ENCODE measurements around the gene ACOX3. TPM values are rescaled to one million over a fixed set of nuclear protein-coding genes. Genes with fewer than 3 reads are reported as not detected.

Gene ACOX3
- total and polyA plus RNA-seq, 2 donors, result 17.4 to 36.6 TPM

DNA sequence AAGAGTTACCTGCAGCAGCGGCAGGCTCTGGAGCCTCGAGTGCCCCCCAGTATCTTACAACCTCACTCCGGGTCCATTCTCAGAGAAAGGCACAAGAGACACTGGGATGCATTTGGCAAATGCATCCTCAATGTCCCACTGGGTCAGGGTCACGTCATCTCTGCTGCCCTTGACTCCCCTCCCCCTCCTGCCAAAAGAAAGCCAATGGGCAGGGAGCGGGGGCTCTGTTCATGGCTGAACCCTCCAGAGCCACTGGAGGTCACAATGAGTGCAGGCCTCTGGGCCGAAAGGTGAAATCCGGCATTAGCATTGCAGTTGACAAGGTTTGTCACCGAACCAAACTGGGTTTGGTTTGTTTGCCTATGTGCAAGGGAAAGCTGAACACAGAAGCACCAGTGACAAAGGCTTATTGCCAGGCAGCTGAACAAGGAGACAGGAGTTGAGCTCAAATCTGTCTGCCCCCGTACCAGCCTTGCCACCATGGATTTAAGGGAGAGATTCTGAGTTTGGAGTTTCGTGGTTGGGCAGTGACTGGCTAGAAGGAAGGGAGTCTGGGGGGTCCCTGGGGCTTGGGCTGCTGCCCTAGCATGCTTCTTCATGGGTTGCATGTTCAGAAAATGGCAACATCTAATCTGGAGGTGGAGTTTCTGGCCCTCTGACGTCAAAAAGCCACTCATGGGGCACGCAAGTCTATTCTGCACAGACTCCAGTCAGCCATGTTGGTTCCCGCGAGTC lies 106.6 kb downstream of the ACOX3 start:
- DNase-seq (ENCODE audit: extremely low spot score), result no peak
- H3K36me3 ChIP-seq (ENCODE audit: insufficient read depth), result no peaks in the 10 kb centered on the region
- 90% methylated on average over 14 of the region's 14 CpGs for WGBS
- no peaks in the 10 kb centered on the region for H3K4me1 ChIP-seq (ENCODE audit: insufficient read depth)
- H3K4me3 ChIP-seq (ENCODE audit: low read depth, low read length), result no peak overlapping the region
- H3K27ac ChIP-seq (ENCODE audit: low read depth), result no peak overlapping the region

DNA sequence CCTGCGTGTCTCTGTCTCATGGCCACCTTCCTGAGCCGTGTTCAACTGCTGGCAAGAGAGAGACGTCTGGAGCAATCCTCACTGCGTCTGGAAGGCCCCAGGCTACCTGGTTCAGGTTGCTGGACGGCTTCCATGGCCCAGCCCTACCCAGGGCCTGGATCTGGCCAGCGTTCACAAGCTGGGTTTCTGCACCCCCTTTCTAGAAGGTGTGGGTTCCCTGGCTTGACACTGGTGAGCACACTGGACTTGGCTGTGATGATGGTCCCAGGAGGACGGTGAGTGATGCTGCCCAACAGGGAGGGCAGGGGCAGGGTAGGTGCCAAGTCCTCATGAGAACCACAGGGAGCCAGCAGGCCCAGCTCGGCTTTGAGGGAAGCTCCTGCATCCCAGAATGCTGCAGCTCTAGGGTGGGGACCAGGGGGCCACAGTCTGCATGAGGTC lies 107.6 kb downstream of the ACOX3 start:
- H3K4me1 ChIP-seq (ENCODE audit: insufficient read depth), result no peaks in the 10 kb centered on the region
- H3K4me3 ChIP-seq (ENCODE audit: low read depth, low read length), result no peak overlapping the region
- H3K27ac ChIP-seq (ENCODE audit: low read depth), result no peak overlapping the region
- 86% methylated on average over 8 of the region's 8 CpGs for WGBS
- no peak for DNase-seq (ENCODE audit: extremely low spot score)
- H3K36me3 ChIP-seq (ENCODE audit: insufficient read depth), result no peaks in the 10 kb centered on the region

DNA sequence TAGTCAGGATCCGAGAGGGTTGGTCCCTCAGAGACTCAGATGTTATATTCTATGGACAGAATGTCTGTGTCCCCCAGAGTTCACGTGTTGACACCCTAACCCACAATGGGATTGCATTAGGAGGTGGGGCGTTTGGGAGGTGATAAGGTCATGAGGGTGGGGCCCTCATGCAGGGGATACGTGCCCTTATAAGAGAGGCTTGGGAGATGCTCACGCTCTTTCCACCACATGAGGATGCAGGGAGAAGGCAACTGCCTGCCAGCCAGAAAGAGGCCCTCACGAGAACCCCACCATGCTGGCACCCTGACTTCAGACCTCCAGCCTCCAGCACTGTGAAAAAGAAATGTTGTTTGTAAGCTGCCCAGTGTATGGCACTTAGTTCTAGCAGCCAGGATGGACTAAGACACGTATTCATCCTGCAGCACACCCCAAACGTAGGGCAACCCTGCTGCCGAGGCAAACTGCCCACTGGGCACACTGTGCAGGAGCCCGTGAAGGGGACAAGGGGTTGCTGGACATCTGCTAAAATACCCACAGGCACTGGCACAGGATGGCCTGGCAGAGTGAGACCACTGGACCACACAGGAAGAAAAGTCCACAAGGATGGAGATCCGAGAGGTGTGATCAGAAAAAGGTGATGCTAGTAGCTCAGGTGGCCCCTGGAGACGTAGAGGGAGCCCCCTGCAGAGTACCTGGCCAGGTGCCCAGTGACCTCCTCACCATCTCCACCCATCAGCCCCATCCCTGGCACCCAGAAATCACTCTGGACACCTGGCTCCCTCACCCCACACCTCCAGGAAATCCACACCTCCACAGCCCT lies 108.3 kb downstream of the ACOX3 start:
- H3K27ac ChIP-seq (ENCODE audit: low read depth), result no peak overlapping the region
- no peaks in the 10 kb centered on the region for H3K4me1 ChIP-seq (ENCODE audit: insufficient read depth)
- H3K36me3 ChIP-seq (ENCODE audit: insufficient read depth), result no peaks in the 10 kb centered on the region
- WGBS, result 96% methylated on average over 12 of the region's 12 CpGs
- DNase-seq (ENCODE audit: extremely low spot score), result no peak
- H3K4me3 ChIP-seq (ENCODE audit: low read depth, low read length), result no peak overlapping the region

DNA sequence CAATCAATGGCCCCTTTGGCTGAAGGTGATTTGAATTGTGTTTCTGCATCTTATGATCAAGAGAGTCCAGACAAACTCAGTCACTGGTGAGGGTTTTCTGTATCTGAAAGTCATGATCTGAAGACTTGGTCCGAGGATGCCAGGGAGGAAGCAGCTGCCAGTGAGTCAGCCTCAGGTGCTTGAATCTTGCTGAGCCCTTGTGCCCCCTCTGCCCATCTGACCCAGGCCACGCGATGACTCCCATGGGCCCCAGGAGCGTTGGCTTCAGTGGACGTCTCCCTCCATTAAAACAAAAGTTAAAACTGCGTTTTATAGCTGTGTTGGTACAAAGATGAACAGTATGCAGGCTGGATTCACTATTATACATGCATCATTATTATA lies 109.0 kb downstream of the ACOX3 start:
- H3K36me3 ChIP-seq (ENCODE audit: insufficient read depth), result no peaks in the 10 kb centered on the region
- H3K27ac ChIP-seq (ENCODE audit: low read depth), result no peak overlapping the region
- no peaks in the 10 kb centered on the region for H3K4me1 ChIP-seq (ENCODE audit: insufficient read depth)
- DNase-seq (ENCODE audit: extremely low spot score), result no peak
- no peak overlapping the region for H3K4me3 ChIP-seq (ENCODE audit: low read depth, low read length)
- 90% methylated on average over 6 of the region's 6 CpGs for WGBS

DNA sequence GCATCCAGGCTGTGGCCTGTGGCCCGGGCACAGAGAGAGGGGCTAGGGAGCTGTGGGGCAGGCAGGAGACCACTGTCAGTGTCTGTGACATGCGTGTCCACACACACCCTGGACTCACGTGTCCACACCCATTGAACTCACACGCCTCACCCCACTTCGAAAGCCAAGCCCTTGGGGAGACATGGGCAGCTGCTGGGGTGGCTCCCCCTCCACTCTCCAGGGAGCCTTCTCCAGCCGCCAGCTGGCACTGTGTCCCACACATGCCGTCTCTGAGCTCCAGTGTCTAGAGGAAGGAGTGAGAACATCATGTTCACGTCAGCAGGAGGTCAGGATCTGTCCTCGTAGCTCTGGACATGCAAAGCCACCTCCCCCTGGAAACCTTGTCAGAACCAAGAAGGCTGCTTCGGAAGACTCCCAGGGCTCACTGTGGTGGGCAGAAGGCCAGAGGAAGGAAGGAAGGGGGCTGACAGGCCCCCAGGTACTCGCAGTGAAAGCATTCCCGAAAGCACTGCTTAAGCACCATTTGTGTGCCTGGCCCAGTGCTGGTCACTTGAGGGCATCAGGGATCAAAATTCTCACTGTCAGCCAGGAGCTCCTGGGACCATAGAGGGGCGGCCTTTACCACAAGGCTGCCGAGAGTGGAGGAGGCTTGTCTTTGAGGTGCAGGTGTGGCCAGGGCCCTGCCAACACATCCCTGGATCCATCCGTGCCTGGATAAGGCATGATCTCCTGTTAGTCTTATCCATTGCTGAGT lies 109.5 kb downstream of the ACOX3 start:
- no peak overlapping the region for H3K4me3 ChIP-seq (ENCODE audit: low read depth, low read length)
- DNase-seq (ENCODE audit: extremely low spot score), result no peak
- no peaks in the 10 kb centered on the region for H3K36me3 ChIP-seq (ENCODE audit: insufficient read depth)
- WGBS, result 62% methylated on average over 15 of the region's 15 CpGs
- H3K27ac ChIP-seq (ENCODE audit: low read depth), result no peak overlapping the region
- no peaks in the 10 kb centered on the region for H3K4me1 ChIP-seq (ENCODE audit: insufficient read depth)

DNA sequence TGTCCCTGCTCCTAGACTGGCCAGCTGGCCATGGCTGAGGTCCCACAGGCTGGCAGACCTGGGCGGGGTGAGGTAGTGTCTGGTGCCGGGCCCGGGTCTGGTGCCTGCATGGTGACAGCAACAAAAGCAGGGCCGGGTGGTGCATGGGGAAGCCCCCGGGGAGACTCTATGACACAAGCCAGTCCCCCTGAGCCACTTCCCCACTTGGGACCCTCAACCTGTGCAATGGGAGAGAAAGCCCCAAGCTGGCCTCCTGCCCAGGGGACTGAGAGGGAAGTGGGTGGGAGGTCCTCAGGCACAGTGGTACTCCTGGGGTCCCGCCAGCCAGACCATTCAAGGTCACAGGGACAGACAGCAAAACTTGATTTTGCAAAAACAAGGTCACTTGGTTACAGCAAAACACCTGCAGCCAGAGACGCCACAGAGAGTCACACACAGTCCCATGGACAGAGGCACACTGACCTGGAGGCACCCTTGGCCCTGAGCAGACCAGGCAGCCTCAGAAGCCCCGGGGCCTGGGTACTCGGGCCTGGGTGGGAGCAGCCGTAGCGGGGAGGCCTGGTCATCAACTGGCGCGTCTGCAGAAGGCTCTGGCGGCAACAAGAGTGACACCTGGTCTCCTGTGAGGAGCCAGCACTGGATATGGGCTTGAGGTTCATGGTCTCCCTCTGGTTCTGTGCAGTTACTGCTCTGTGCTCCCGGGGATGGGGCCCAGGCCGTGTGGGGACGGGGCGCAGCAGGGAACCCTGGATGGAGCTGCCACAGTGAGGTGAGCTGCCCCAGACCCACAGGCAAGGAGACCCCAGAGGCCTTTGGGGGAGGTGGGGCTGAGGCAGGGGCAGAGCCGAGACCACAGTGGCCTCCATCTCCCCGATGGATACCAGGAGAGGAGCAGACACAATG lies 110.4 kb downstream of the ACOX3 start:
- WGBS, result 90% methylated on average over 20 of the region's 20 CpGs
- Histone ChIP-seq H3K36me3 (ENCODE audit: insufficient read depth) (no peaks in the 10 kb centered on the region), H3K27ac (ENCODE audit: low read depth) (no peak overlapping the region), H3K4me1 (ENCODE audit: insufficient read depth) (no peaks in the 10 kb centered on the region), H3K4me3 (ENCODE audit: low read depth, low read length) (no peak overlapping the region)
- no peak for DNase-seq (ENCODE audit: extremely low spot score)

DNA sequence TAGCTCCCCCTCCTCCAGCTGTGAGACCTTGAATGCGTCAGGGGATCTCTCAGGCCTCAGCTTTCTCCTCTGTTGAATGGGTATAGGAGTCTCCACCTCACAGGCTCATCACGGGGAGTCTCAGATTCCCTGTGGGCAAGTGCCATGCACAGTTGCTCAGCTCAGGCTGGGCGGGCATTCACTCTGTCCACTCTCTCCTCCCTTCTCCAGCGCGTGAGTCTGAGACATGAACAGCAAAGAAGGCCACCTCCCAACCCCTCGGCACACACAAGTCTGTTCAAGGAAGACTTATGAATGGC lies 111.0 kb downstream of the ACOX3 start:
- H3K27ac ChIP-seq (ENCODE audit: low read depth), result no peak overlapping the region
- H3K4me3 ChIP-seq (ENCODE audit: low read depth, low read length), result no peak overlapping the region
- no peak for DNase-seq (ENCODE audit: extremely low spot score)
- no peaks in the 10 kb centered on the region for H3K36me3 ChIP-seq (ENCODE audit: insufficient read depth)
- 81% methylated on average over 6 of the region's 6 CpGs for WGBS
- H3K4me1 ChIP-seq (ENCODE audit: insufficient read depth), result no peaks in the 10 kb centered on the region

DNA sequence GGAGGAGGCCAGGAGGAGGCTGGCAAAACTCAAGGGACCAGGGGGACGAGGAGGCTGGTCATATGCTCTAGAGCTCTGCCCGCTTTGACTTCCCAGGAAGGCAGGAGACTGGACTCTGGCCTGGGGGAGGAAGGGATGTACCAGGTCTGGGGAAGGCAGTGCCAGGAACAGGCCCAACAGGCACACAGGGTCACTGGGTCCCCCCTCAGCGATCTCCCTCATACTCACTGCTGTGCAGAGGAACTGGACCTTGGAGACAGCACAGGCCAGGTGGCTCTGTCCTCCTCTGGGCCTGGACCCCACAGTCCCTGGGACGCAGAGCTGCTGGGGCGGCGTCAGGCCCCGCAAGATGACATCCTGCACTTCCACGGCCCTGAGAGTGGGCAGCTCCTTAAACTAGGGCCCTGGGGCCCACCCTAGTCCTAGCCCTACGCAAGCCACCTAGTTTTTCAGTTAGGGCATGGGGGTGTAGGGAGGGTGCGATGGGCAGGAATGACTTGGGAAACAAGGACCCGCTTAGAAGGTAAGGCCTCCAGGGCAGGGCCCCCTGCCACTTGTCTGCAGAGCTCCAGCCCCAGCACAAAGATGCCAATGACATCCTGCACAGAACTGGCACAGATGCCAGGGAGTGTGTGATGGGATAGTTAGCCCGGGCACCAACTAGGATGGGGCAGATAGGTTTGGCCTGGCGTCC lies 111.5 kb downstream of the ACOX3 start:
- Histone ChIP-seq H3K27ac (ENCODE audit: low read depth) (no peak overlapping the region), H3K4me3 (ENCODE audit: low read depth, low read length) (no peak overlapping the region), H3K4me1 (ENCODE audit: insufficient read depth) (no peaks in the 10 kb centered on the region), H3K36me3 (ENCODE audit: insufficient read depth) (no peaks in the 10 kb centered on the region)
- WGBS, result 91% methylated on average over 13 of the region's 13 CpGs
- no peak for DNase-seq (ENCODE audit: extremely low spot score)

DNA sequence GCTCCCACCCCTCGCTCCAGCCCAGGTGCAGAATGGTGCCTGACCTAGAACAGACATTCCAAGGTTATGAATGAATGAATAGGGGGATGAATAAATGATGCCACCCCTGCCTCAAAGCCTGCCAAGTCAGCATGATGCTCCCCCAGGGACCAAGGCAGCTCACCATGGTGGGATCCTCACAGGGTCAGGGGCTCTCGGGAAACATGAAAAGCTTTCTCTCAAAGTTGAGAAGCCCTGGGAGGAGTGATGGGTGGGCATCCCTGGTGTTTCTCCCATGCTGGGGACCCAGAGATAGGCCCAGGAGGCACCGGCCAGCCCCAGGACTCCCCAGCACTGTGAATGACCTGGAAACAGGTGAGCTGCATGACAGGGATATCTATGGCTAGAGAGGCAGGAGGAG lies 112.1 kb downstream of the ACOX3 start:
- Histone ChIP-seq H3K27ac (ENCODE audit: low read depth) (no peak overlapping the region), H3K4me3 (ENCODE audit: low read depth, low read length) (no peak overlapping the region), H3K4me1 (ENCODE audit: insufficient read depth) (no peaks in the 10 kb centered on the region), H3K36me3 (ENCODE audit: insufficient read depth) (no peaks in the 10 kb centered on the region)
- 82% methylated on average over 3 of the region's 3 CpGs for WGBS
- DNase-seq (ENCODE audit: extremely low spot score), result no peak

DNA sequence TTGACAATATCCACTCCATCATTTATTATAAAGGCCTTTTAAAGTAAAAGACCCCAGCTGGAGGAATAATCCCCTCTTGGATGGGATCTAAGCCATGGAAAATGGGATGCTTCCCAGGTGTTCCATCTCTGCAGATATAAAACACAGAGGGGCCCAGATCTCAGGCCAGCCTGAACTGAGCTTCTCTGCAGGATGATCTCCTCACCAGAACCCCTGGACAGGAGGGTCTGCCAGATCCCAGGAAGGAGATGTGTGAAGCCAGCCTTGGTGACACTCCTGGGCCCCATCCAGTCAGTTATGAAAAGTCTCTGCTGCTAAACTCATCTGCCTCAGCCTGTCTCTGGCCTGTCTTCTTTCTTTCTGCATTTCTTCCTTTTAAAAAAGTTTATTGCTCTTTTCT lies 114.3 kb downstream of the ACOX3 start:
- no peaks in the 10 kb centered on the region for H3K36me3 ChIP-seq (ENCODE audit: insufficient read depth)
- no peak overlapping the region for H3K4me3 ChIP-seq (ENCODE audit: low read depth, low read length)
- no peak overlapping the region for H3K27ac ChIP-seq (ENCODE audit: low read depth)
- H3K4me1 ChIP-seq (ENCODE audit: insufficient read depth), result no peaks in the 10 kb centered on the region
- no peak for DNase-seq (ENCODE audit: extremely low spot score)

DNA sequence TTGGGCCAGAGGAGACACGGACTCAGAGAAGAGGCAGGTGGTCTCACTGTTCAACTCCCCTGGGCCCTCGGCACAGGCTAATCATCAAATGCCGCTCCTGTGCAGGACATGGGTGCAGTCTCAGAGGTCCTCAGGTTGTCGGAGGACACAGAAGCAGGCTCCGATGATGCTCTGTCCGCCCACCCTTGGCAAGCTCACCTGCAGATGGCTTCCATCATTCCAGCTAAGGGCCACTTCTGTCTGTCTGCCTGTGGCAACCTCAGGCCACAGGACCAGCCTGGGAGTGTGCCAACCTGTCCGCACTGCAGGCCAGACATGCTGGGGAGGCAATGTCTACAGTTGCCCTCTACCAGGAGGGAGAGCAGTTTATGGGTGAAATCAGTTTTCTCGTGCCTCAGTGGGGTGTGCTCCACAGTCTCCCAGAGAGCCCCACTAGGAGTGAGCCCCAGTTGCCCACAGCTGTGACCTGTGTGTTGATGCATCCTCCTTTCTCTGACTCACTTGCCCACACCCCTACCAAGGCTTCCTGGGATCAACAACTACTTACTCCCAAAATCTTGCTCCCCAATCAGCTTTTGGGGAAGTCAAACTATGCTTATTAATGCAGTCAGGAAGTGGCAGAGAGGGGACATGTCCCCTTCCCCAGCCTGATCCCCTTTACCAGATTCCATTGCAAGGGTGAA lies 115.1 kb downstream of the ACOX3 start:
- 66% methylated on average over 8 of the region's 8 CpGs for WGBS

DNA sequence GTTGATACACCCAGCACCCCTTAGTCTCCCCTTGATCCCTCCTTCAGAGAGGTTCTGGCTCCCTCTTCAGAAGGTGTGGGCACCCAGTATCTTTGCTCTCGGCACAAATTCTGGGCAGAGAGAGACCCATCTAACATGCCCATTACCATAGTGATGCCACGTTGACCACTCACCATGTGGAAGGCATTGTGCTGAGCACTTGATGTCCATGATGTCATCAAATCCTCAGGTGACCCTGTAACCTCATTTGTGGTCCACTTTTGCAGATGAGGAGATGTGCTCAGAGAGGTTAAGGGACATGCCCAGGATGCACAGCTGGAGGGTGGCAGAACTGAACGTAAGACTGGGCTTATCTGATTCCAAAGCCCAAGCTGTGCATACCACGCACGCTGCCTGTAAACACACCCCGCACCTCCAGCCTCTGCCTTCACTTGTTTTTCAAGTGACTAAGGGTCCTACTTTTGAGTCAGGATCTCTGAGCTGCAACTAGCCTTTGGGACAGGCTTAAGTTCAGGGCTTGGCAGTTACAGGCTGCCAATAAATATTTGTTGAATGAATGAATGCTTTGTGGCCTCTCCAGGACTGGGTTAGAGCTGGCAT lies 115.8 kb downstream of the ACOX3 start:
- no peak for DNase-seq (ENCODE audit: extremely low spot score)
- Histone ChIP-seq H3K4me1 (ENCODE audit: insufficient read depth) (peaks cover 2% of the 10 kb centered on the region), H3K4me3 (ENCODE audit: low read depth, low read length) (no peak overlapping the region), H3K27ac (ENCODE audit: low read depth) (no peak overlapping the region), H3K36me3 (ENCODE audit: insufficient read depth) (no peaks in the 10 kb centered on the region)
- 67% methylated on average over 6 of the region's 6 CpGs for WGBS

More for the DNA sequence above, 115.1 kb downstream of the ACOX3 start:
- DNase-seq (ENCODE audit: extremely low spot score), result no peak
- Histone ChIP-seq H3K4me1 (ENCODE audit: insufficient read depth) (no peaks in the 10 kb centered on the region), H3K36me3 (ENCODE audit: insufficient read depth) (no peaks in the 10 kb centered on the region), H3K27ac (ENCODE audit: low read depth) (no peak overlapping the region), H3K4me3 (ENCODE audit: low read depth, low read length) (no peak overlapping the region)

All from urinary bladder (tissue), 4 donors.